Right lobe of liver (tissue), 4 donors: ENCODE results near the gene ADAM23.

Experiments
- CTCF ChIP-seq, 4 donors: fragments of 200-600 bp in 3 of 4; fragments of 450-650 bp in 1 of 4; IDR thresholded peaks; one replicate each; pipeline versions ENCODE4 v1.5.1 to v1.8.0; 2016 to 2022; ENCODE audit warnings: antibody characterized with exemption in 4 of 4, mild to moderate bottlenecking in 2 of 4
- POLR2A ChIP-seq: fragments of 450-650 bp; IDR thresholded peaks from one replicate; pipeline ENCODE4 v1.6.1; 2017; ENCODE audit warnings: antibody characterized with exemption, mild to moderate bottlenecking
- donor health status: DM: no; HTN: no; CAD: no.
- donor health status: DM: no; HTN: no; CAD: no.
- donor health status: DM: no; HTN: yes; CAD: no.

GRCh38 chr2:206626108-206626507, 182.8 kb downstream of the ADAM23 start:
- no peak for TF ChIP-seq CTCF (IDR thresholded peaks at IDR 0.05)
- no peak for TF ChIP-seq POLR2A
